Stimulated activated CD8-positive, alpha-beta memory T cell treated with anti-CD3 and anti-CD28 coated beads, Interleukin-2, amount 100 ng/mL, for 48 hours (primary cell): Measurements from ENCODE around the gene MCRIP2.

Source experiments
- DNase-seq, 2 donors: peaks; one replicate each; pipeline ENCODE4 v3.0.0-alpha.2; 2020; ENCODE audit warnings: low read depth in 2 of 2

MCRIP2 gene

DNA sequence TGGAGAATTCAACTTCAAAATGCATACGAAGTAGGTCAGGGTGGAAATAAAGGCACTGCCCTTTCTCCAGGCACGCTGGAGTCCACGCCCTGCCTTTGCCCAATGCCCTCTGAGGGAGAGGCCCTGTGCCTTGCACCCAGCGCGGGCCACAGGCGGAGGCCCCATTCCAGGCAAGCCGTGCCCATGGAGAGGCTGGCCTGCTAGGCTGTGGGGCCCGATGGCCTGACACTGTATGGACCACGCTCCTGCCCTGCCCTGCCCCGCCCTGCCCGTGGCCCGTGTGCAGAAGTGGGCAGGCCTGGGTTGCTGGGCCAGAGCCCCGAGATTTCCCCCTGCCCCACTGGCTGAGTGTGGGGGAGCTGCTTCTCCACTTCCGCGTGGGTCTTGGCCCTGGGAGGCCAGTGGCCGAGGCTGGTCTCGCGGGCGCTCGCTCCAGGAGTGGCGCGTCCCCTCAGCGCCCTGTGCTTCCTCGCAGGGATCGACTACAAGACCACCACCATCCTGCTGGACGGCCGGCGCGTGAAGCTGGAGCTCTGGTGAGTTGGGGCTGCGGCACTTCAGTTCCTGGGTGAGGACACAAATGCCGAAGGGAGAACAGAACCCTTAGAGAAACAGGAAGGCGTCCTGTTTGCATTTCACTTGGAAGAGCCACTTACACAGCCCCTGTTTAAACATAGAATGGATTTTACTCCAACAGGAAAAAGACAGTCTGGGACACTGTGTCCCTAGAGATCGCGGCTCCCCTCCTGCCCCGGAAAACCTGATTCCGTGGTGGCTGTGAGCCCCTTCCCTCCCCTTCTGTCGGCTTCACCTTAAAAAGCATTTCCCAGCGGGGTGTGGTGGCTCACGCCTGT lies 24.7 kb upstream of the MCRIP2 start:
- no peak for DNase-seq

DNA sequence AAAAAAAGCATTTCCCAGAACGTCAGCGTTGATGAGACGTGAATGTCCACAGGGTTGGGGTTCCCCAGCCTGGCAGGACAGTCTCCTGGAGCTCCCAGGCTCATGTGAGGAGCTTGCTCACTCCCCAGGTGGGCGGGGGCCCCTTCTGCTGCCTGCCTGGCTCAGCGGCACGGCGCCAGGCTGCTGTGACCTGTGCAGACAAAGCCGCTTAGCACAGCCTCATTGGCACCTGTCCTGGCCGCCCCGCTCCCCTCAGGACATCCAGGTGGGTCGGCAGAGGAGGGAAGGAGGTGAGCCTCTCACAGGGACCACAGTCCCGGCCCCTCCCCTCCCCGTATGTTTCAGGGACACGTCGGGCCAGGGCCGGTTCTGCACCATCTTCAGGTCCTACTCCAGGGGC lies 23.8 kb upstream of the MCRIP2 start:
- no peak for DNase-seq

DNA sequence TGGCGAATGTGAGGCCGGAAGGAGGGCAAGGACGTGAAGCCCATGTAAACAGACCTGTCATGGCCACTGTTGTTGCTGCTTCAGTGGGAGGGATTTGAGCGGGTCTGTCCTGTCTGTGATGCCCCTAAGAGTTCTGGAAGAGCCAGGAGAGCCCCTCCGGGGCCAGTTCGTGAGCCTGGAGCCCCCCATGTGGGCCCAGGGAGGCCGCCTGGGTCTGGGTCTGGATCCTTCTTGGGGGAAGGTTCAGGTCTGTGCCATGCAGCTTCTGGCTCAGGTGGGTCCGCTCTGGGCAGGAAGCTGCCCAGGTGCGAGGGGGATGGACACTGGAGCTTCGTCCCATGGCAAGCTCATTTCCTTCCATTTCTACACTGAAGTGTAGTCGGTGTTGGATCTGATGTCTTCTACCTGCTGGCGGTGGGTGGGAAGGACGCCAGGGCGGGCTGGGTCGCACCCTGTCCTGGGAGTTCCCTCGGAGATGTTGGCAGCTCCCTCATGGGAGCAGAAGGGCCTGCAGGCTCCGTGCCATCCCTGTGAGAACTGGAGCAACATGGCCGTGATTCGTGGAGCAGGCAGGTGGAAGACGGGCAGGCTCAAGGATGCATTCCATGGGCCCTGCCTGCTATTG lies 22.0 kb upstream of the MCRIP2 start:
- DNase-seq, result no peak

DNA sequence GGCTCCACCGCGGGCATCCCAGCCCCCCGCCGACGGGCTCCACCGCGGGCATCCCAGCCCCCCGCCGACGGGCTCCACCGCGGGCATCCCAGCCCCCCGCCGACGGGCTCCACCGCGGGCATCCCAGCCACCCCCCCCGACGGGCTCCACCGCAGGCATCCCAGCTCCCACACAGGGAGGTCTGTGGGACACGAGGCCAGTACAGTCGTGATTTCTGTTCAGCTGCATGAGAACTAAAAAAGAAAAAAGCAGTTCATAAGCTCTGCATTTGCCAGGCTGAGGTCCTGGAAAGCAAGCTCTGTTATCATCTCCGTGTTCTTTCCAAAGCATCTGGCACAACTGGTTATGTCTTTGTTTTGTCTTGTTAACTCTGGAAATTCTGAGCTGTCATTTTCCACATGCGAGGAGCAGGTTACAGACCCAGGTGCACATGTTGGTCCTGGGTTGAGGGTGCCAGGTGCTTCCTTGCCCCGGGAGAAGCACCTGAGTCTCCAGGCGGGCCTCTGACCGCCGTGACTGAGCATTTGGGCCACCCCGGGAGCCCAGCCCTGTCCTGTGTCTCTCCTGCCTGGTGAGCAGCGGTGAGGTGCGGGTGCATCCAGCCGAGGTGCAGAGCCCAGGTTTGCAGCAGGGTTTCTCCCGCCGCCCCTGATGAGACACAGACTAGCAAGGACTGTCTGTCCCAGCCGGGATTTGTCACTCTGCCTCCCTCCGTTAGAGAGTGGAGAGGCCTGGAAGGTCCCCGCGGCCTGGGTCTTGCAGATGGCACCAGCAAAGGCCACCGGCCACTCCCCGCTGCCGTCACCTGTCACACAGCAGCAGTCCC lies 20.7 kb upstream of the MCRIP2 start:
- DNase-seq, result no peak

DNA sequence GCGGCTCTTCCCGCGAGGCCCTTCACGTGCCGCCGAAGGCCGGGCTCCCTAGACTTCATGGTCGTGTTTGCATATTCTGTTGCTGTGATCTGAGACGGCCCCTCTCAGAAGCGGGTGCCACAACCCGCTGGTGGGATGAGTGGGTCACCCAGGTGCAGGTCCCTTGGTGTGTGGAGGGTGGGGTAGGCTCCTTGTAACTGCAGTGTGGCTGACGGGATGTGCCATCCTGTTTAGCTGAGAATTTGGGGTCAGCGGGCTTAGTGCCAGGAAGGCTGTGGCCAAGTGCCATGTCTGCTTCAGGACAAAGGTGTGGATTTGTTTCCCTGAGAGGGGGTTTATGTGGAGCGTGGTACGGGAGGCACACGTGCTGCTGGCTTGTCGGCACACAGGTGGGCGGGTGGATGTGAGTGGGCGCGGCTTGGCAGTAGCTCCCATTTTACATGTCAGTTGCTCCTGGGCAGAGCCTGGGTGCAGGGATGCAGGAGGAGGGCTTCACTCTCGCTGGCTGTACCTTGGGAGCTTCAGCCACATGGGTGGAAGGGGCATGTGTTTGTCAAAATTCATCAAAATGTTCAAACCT lies 20.0 kb upstream of the MCRIP2 start:
- DNase-seq, result no peak

DNA sequence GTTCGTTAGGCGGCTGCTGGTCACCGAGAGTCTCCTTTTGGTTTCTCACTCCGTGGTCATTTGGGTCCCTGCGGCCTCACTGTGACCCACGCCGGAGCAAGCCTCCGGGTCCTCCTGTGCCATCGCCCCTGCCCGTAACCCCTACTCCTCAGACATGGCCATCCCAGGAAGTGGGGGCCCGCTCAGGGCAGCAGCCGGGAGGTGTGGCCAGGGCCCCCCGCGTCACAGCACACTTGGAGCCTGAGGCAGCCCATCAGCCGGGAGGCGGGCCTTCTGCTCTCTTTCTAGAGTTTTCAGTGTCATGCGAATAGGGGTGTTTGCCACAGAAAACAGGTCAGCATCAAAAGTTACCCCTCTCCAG lies 18.7 kb upstream of the MCRIP2 start:
- no peak for DNase-seq

DNA sequence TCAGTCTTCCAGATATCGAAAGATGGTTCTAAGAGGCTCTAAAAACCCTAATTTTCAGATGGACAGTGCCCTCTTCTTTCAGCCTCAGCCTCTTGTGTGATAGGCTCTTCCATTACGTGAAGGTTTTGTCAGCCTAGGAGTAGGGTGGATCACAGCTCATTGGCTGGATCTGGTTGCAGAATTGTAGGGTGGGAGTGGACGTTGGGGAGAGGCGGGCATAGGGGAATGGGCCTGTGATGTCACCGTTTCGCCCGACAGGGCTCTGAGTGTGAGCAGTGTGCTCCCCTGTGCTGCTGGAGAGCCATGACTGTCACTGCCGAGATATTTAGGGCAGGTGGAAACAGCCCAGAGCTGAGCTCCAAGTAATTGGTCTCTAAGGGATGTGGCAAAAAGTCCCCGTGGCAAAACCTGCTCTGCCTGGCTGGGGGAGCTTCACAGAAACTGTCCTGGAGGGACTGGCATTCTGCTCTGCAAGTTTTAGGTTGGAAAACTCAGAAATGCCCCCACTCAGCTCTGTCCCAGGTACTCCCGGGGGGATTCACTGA lies 17.0 kb upstream of the MCRIP2 start:
- DNase-seq, result no peak

DNA sequence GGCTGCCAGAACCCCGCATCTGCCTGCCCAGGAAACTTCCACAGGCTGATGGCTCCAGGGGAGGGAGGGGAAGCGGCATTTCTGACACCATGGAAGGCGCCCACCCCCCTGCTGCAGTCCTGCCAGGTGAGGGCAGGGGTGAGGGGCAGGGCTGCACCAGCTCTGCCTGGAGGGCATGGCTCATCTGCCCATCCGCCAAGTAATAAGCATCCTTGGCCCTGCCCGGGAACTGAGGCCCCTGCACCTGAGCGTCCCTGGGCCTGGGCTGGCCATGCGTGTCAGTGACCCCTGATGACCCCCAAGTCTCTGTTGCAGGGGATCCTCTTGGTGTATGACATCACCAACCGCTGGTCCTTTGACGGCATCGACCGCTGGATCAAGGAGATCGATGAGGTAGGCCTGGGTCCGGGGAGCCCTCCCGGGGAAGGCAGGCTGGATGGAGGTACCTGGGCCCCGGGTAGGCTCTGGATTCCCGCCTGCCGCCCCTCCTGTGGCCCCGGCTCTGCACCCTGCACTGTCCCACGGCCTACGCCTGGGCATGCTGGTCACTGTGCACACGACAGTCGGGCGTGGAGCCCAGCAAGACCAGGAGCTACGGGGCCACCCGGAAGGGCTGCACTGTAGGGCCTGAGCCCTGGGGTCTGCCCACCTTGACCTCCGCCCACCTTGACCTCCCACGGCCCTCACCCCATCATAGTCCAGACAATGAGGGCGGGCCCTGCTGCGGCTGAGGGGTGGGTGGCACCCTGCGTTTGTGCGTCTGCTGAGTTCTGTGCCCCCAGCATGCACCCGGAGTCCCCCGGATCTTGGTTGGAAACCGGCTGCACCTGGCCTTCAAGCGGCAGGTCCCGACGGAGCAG lies 16.3 kb upstream of the MCRIP2 start:
- DNase-seq, result no peak

DNA sequence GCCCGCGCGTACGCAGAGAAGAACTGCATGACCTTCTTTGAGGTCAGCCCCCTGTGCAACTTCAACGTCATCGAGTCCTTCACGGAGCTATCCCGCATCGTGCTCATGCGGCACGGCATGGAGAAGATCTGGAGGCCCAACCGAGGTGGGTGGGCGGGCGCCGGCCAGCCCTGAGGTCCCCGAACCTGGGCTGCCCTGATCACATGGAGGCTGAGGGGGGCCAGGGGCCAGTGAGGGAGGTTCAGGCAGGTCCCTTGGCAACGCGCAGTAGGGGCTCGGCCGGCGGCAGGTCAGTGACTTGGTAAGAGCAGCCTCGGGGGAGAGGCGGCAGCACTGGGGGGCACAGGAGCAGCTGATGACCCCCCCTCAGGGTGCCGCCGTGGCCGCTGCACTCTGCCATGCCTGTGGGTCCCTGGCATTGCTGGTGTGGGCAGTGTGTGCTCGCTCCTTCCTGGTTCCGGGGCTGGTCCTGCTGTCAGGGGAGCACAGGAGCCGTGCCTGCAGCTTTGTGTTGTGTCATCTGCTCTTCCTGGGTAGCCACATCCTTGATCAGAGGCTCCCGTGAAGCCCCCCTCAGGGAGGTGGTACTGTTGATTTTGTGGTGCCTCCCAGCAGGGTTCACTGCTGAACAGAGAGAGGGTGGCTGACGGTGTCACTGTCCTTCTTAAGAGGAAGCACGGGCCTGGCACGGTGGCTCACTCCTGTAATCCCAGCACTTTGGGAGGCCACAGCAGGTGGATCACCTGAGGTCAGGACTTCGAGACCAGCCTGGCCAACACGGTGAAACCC lies 15.5 kb upstream of the MCRIP2 start:
- DNase-seq, result no peak

DNA sequence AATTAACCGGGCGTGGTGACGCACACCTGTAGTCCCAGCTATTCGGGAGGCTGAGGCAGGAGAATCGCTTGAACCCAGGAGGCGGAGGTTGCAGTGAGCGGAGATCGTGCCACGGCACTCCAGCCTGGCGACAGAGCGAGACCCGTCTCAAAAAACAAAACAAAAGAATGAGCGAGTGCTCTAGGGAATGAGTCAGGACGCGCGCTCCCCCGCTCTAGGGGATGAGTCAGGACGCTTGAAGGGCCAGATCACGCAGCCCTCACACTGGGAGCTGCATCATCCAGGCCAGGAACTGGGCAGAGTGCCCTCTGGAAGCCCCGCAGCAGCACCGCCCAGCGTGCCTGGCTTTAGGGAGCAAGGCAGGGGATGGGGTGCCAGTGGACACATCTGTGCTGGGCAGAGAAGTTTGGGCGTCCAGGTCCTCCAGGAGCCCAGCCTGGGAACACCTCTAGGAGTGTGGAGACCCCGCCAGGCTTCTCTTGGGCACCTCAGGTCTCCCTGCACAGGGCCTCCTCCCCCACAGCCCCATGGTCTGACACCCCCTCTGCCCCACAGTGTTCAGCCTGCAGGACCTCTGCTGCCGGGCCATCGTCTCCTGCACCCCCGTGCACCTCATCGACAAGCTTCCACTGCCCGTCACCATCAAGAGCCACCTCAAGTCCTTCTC lies 14.7 kb upstream of the MCRIP2 start:
- DNase-seq, result no peak

DNA sequence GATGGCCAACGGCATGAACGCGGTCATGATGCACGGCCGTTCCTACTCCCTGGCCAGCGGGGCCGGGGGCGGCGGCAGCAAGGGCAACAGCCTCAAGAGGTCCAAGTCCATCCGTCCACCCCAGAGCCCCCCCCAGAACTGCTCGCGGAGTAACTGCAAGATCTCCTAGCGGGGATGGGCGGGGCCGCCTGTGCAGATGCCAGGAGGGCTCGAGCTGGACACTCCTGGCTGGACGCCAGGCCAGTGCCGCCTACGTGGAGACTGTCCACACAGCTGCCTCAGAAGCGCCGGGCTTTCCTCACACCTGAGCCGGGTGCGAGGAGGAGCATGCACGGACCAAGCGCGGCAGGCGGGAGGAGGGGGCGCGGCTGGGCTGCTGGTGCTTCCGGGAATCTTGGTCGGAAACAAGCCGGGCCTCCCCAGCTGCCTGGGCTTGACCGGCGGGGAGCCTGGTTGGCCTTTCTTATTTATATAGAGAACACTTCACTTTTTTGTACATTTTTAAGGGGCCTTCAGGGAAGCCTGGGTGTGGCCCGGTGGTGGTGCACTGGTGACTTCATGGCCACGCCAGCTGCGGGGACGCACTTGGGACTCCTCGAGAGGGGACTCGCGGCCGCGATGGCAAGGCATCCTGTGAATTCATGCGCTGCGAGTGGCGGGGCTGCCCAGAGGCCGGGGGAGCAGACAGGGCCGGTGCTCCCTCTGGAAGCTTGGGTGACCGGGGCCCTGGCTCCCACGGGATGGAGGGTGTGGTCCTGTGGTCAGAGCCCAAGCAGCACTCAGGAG lies 14.0 kb upstream of the MCRIP2 start:
- DNase-seq, result no peak

DNA sequence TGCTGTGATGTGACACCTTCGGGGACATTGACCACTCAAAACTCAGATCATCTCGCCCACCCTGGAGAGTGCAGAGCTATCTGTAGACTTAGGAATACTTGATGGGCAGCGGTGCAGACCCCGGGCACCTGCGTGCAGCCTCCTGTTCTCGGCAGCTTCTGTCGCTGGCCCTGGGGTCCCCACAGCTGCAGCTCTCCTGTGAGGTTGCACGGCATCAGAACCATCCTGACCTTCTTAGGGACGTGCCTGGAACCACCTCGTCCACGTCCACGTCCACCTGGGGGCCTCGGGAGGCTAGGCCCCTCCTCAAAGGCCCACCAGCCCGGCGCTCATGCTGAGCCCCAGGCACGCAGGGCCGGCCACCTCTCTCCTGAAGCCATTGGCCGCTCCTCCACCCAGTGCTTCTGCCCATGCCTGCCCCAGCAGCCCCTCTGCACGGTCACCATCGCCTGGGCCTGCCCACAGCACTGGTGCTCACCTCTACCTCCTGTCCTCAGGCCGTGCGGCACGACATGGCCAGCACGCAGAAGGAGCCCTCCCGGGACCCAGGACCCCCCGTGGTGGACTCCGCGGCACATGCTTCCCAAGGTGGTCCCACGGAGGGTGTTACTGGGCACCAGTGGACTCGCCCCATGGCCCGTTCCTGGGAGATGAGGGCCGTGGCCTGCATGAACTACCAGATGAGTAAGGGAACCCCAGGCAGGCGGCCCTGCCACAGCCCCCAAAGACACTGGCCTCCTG lies 13.1 kb upstream of the MCRIP2 start:
- no peak for DNase-seq

DNA sequence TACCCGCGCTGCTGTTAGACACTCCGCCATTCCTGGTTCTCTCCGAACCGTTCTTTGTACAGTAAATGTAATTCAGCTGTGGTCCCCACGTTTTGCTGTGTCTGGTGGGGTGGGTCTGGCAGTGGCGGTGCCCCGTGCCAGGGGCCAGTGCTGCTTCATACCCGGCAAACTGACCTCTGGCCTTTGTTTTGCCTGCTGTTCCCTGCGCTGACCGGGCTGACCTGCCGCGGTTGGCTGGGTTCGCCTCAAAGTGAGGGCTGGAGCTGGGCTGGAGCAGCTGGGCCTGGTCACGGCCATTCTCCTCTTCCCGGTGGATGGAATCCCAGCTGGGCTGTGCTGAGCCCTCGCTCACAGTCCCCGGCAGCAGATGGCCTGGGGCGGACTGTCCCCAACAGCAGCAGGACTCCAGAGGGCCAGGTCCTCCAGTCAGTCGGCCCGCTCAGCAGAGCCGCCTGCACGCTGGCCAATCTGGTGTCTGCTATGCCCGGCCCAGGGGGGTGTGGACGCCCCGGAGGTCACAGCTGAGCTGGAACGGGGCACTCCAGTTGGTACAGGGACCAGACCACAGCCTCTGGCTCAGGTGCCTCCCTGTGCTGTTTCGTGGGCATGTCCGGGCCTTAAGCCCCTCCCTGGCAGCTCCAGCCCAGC lies 12.3 kb upstream of the MCRIP2 start:
- no peak for DNase-seq

DNA sequence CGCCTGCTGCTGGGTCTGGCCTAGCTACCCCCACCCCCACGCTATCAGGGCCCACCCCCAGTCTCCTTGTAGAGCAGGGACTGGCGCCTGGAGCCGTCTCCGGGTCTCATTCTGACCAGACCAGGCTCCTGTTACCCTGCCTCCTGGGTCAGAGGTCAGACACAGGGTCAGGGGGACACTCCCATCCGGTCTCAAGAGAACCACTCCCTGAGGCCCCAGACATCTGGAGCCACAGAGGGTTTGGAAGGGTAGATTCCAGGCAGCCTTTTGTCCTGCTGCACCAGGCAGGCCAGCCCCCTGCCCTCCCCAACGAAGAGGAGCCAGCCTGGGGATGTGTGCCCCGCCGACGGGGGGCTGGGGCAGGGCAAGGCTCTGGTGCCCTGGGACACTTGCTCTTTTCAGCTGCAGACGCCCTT lies 11.8 kb upstream of the MCRIP2 start:
- DNase-seq, result no peak

DNA sequence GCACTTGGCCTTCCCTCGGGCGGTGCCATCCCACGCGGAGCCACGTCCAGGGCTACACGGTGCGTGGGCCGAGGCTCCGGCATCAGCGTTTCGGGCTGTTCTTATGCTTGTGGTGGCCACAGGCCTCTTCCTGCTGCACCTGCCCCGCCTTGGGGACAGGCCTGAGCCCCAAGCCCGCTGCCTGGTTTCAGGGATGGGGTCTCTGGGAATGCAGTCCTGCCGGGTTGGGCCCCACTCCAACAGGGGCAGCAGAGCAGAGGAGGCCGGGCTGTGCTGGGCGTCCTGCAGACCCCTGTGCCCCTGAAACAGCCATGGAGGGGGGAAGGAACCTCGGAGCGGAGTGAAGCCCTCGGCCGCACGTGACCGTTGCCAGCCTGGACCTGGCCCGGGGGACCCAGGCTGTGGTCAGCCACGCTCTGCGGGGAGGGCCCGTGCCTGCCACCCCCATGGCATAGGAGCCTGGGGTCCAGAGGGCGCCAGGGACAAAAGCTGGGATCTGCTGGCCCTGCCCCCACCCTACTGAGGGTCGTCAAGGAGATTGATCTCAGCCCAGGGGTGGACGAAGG lies 11.3 kb upstream of the MCRIP2 start:
- DNase-seq, result no peak

DNA sequence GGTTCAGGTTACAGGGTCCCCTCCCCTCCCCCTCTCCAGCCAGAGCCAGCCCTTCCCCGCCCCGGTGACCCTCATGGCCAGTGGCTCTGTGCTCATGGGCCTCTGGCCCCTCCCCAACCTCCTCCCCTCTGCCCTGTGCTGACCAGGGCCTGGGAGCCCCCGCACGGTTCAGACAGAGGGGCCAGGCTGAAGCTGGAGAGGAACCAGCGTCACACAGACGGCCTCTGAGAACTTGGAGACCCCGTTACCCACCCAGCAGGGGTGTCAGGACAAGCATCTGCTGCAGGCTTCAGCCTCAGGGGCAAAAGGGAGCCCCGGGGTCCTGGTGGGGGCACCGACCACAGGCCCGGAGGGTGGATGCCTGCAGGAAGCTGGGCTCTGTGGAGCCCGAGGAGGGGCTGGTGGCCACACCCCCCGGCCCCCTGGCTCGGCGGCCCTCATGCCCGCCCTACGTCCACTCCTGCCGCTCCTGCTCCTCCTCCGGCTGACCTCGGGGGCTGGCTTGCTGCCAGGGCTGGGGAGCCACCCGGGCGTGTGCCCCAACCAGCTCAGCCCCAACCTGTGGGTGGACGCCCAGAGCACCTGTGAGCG lies 10.7 kb upstream of the MCRIP2 start, which contains the start of gene WFIKKN1:
Gene WFIKKN1 (plus strand): TSS at position 171 of the 591 bp plus-strand sequence. CDS start 269 bp downstream, at position 440.
- DNase-seq, result no peak
